ENCODE results near the gene IFI30. TPM values are rescaled to one million over a fixed set of nuclear protein-coding genes. Genes with fewer than 3 reads are reported as not detected.

Gene IFI30
- total and polyA plus RNA-seq, 2 donors (not counting 3 experiments of a cell fraction or from before 2014, with no cell fraction given): 1.1 to 1.6 TPM

GRCh38 chr19:18131841-18132596, 41.6 kb upstream of the IFI30 start:
- no peaks in the 10 kb centered on the region for H3K36me3 ChIP-seq (ENCODE audit: control insufficient read depth in 2 of 2, extremely low read depth in 1 of 2, insufficient read depth in 2 of 2, low read length in 2 of 2)
- no peak overlapping the region for H3K4me3 ChIP-seq (replicated peaks in 1 of 3; ENCODE audit: insufficient read depth in 1 of 3, low read depth in 1 of 3, low read length in 3 of 3)
- intact Hi-C loops (cut with micrococcal nuclease) (no loop called here), dilution Hi-C loops (cut with MboI; ENCODE audit: extremely low pct_ligation_motif_present, low sequenced_read_pairs) (no loop called here)
- no peaks in the 10 kb centered on the region for H3K9me1 ChIP-seq (replicated peaks; ENCODE audit: control insufficient read depth, extremely low read depth, insufficient read depth, low read length)
- ChIA-PET POLR2A (no interaction called here), CTCF (interaction anchor here (0.6 to 1.8 kb wide), 3 partner anchors 19 to 450 kb away, joined by 3 to 5 read pairs (median 4); no protein-coding TSS in a partner anchor)
- H3K9ac ChIP-seq (replicated peaks; ENCODE audit: extremely low read depth, insufficient read depth, low read length): no peak overlapping the region
- no peak for DNase-seq (ENCODE audit: low read depth, low spot score)
- H3K9me3 ChIP-seq (replicated peaks; ENCODE audit: control insufficient read depth, insufficient read depth, low read length): no peaks in the 10 kb centered on the region
- H2AFZ ChIP-seq (ENCODE audit: low read depth, low read length): no peak overlapping the region
- TF ChIP-seq POLR2A (IDR thresholded peaks at IDR 0.05; ENCODE audit: low read depth, low read length): no peak
- TF ChIP-seq MAX (IDR thresholded peaks at IDR 0.05; ENCODE audit: insufficient read depth, insufficient read length): no peak
- no peak for TF ChIP-seq MYC (IDR thresholded peaks at IDR 0.05; ENCODE audit: low read depth, low read length)
- no peak for TF ChIP-seq EZH2 (IDR thresholded peaks at IDR 0.05; ENCODE audit: borderline replicate concordance, low read depth, low read length, severe bottlenecking)
- H3K4me1 ChIP-seq (ENCODE audit: control insufficient read depth, extremely low read depth, insufficient read depth, low read length): no peaks in the 10 kb centered on the region
- no peaks in the 10 kb centered on the region for H4K20me1 ChIP-seq (replicated peaks; ENCODE audit: control insufficient read depth, extremely low read depth, insufficient read depth, low read length)
- no peak overlapping the region for H3K4me2 ChIP-seq (ENCODE audit: insufficient read depth, low read length)
- H3K79me2 ChIP-seq (ENCODE audit: control insufficient read depth, insufficient read depth, low read length): no peaks in the 10 kb centered on the region
- no peak for FAIRE-seq
- no TSS peak for BruUV-seq (replicated peaks)
- no peak overlapping the region for H3K27ac ChIP-seq (ENCODE audit: insufficient read depth, low read depth, low read length)
- H3K27me3 ChIP-seq (ENCODE audit: control insufficient read depth in 2 of 2, insufficient read depth in 2 of 2, low read length in 2 of 2): no peaks in the 10 kb centered on the region

- Histone ChIP-seq H3K27me3 (ENCODE audit: control insufficient read depth in 2 of 2, insufficient read depth in 2 of 2, low read length in 2 of 2) (no peaks in the 10 kb centered on the region), H3K4me2 (ENCODE audit: insufficient read depth, low read length) (no peak overlapping the region), H3K79me2 (ENCODE audit: control insufficient read depth, insufficient read depth, low read length) (no peaks in the 10 kb centered on the region), H4K20me1 (replicated peaks; ENCODE audit: control insufficient read depth, extremely low read depth, insufficient read depth, low read length) (no peaks in the 10 kb centered on the region), H2AFZ (ENCODE audit: low read depth, low read length) (no peak overlapping the region), H3K4me3 (replicated peaks in 1 of 3; ENCODE audit: insufficient read depth in 1 of 3, low read depth in 1 of 3, low read length in 3 of 3) (no peak overlapping the region), H3K9ac (replicated peaks; ENCODE audit: extremely low read depth, insufficient read depth, low read length) (no peak overlapping the region), H3K4me1 (ENCODE audit: control insufficient read depth, extremely low read depth, insufficient read depth, low read length) (no peaks in the 10 kb centered on the region), H3K27ac (ENCODE audit: insufficient read depth, low read depth, low read length) (no peak overlapping the region), H3K9me1 (replicated peaks; ENCODE audit: control insufficient read depth, extremely low read depth, insufficient read depth, low read length) (no peaks in the 10 kb centered on the region), H3K36me3 (ENCODE audit: control insufficient read depth in 2 of 2, extremely low read depth in 1 of 2, insufficient read depth in 2 of 2, low read length in 2 of 2) (no peaks in the 10 kb centered on the region), H3K9me3 (replicated peaks; ENCODE audit: control insufficient read depth, insufficient read depth, low read length) (no peaks in the 10 kb centered on the region)
- FAIRE-seq (no peak), DNase-seq (ENCODE audit: low read depth, low spot score) (no peak)
- POLR2A ChIA-PET: no interaction called here
- dilution Hi-C loops (cut with MboI; ENCODE audit: extremely low pct_ligation_motif_present, low sequenced_read_pairs): no loop called here
- BruUV-seq (replicated peaks): no TSS peak
- CTCF ChIA-PET: interaction anchor here (2.2 kb wide), 1 partner anchor 23 kb away, joined by 8 read pairs; no protein-coding TSS in a partner anchor
- intact Hi-C loops (cut with micrococcal nuclease): no loop called here
- TF ChIP-seq MAX (IDR thresholded peaks at IDR 0.05; ENCODE audit: insufficient read depth, insufficient read length) (no peak), CTCF (IDR thresholded peaks at IDR 0.05; ENCODE audit: extremely low read depth in 1 of 2, insufficient read depth in 1 of 2, low read depth in 1 of 2, low read length in 2 of 2) (no peak), EZH2 (IDR thresholded peaks at IDR 0.05; ENCODE audit: borderline replicate concordance, low read depth, low read length, severe bottlenecking) (no peak), POLR2AphosphoS5 (IDR thresholded peaks at IDR 0.05; ENCODE audit: insufficient read depth, low read depth, low read length) (no peak), JUN (IDR thresholded peaks at IDR 0.05; ENCODE audit: borderline replicate concordance, insufficient read depth, insufficient read length, low read depth) (no peak), MYC (IDR thresholded peaks at IDR 0.05; ENCODE audit: low read depth, low read length) (no peak), FOS (IDR thresholded peaks at IDR 0.05; ENCODE audit: borderline replicate concordance, insufficient read depth, low read length) (no peak), POLR2A (IDR thresholded peaks at IDR 0.05; ENCODE audit: low read depth, low read length) (no peak), GATA2 (IDR thresholded peaks at IDR 0.05; ENCODE audit: insufficient read depth, insufficient read length, low read depth, low read length) (no peak)
These were observed 37.7 kb upstream of the IFI30 start for GRCh38 chr19:18135712-18136584.

Data from endothelial cell of umbilical vein (primary cell).